H1 (cell line): ENCODE results near the gene SCAMP2. TPM values are rescaled to one million over a fixed set of nuclear protein-coding genes. Genes with fewer than 3 reads are reported as not detected.
A peak's percentile ranks its signal among the peaks of the same experiment; 100 is the strongest.

Experiments used
- CTCF ChIA-PET: fragments of 300-600 bp; sonication (Branson Sonifier 250); formaldehyde crosslinking; loops from one replicate; lab custom pipeline; 2021; ENCODE audit not compliant: partially characterized antibody; lab: Charles Lee
- POLR2A ChIA-PET: fragments of 300-600 bp; sonication (Branson Sonifier 250); formaldehyde crosslinking; loops from one replicate; lab custom pipeline; 2021; ENCODE audit warnings: inconsistent platforms; ENCODE audit not compliant: partially characterized antibody; lab: Charles Lee
- DNase-seq, 2 experiments: peaks; one replicate each; pipeline versions ENCODE4 v3.0.0 to v3.0.0-alpha.2; 2010 to 2022; ENCODE audit warnings: low spot score in 2 of 2, low read depth in 1 of 2, mixed read lengths in 1 of 2
- FAIRE-seq: peaks from 2 replicates; lab custom pipeline; 2011; peaks lifted over from hg19 to GRCh38; lab: Jason Lieb, UNC
- H2AFZ ChIP-seq: 2 replicates; pipeline ENCODE4 v1.8.1; 2012; ENCODE audit warnings: low read length, inconsistent platforms
- H2AK5ac ChIP-seq: 2 replicates; pipeline ENCODE4 v1.6.1; 2013; ENCODE audit warnings: low read depth, low read length
- H2BK120ac ChIP-seq: replicated peaks from 2 replicates; pipeline ENCODE3; 2013; ENCODE audit warnings: low read depth, low read length, inconsistent platforms
- H2BK12ac ChIP-seq: 2 replicates; pipeline ENCODE4 v1.6.1; 2013; ENCODE audit warnings: low read depth, low read length
- H2BK15ac ChIP-seq: 2 replicates; pipeline ENCODE4 v1.6.1; 2013; ENCODE audit warnings: low read length
- H2BK20ac ChIP-seq: 2 replicates; pipeline ENCODE4 v1.6.1; 2013; ENCODE audit warnings: low read length
- H2BK5ac ChIP-seq: 2 replicates; pipeline ENCODE4 v1.6.1; 2013; ENCODE audit warnings: low read depth, low read length
- H3K14ac ChIP-seq: 2 replicates; pipeline ENCODE4 v1.6.1; 2013; ENCODE audit warnings: inconsistent platforms; ENCODE audit not compliant: insufficient read length
- H3K18ac ChIP-seq: 2 replicates; pipeline ENCODE4 v1.6.1; 2013; ENCODE audit warnings: low read length; ENCODE audit errors: extremely low read depth
- H3K23ac ChIP-seq: 2 replicates; pipeline ENCODE4 v1.6.1; 2013; ENCODE audit warnings: inconsistent platforms; ENCODE audit not compliant: insufficient read length
- H3K23me2 ChIP-seq: 2 replicates; pipeline ENCODE4 v1.6.1; 2013; ENCODE audit warnings: low read depth, low read length
- H3K27ac ChIP-seq: 2 replicates; pipeline ENCODE4 v1.6.1; 2011; ENCODE audit warnings: low read depth, low read length, inconsistent platforms
- H3K27me3 ChIP-seq, 4 experiments: replicated peaks in 1 of 4; 1 replicate in 1 of 4; 2 replicates in 3 of 4; pipeline versions ENCODE4 v1.6.1 to v1.8.1; 2011 to 2013; ENCODE audit warnings: low read length in 3 of 4, mild to moderate bottlenecking in 3 of 4, inconsistent platforms in 2 of 4, mixed read lengths in 2 of 4, moderate library complexity in 1 of 4; ENCODE audit not compliant: control insufficient read depth in 3 of 4, insufficient read depth in 3 of 4; ENCODE audit errors: extremely low read depth in 1 of 4
- H3K36me3 ChIP-seq, 4 experiments: 2 replicates each; pipeline versions ENCODE4 v1.6.1 to v1.8.1; 2011 to 2013; ENCODE audit warnings: mild to moderate bottlenecking in 4 of 4, low read length in 3 of 4, moderate library complexity in 2 of 4, control low read depth in 1 of 4, inconsistent platforms in 1 of 4; ENCODE audit not compliant: insufficient read depth in 4 of 4, control insufficient read depth in 2 of 4
- H3K4ac ChIP-seq: replicated peaks from 2 replicates; pipeline ENCODE3; 2013; ENCODE audit warnings: low read length, low read depth, mixed read lengths, inconsistent platforms; ENCODE audit not compliant: insufficient read length
- H3K4me1 ChIP-seq, 4 experiments: replicated peaks in 1 of 4; 1 replicate in 1 of 4; 2 replicates in 3 of 4; pipeline versions ENCODE4 v1.6.1 to v1.8.1; 2011 to 2013; ENCODE audit warnings: low read length in 3 of 4, inconsistent platforms in 2 of 4, mixed read lengths in 1 of 4; ENCODE audit not compliant: insufficient read depth in 4 of 4, control insufficient read depth in 3 of 4
- H3K4me2 ChIP-seq, 2 experiments: 2 replicates each; pipeline versions ENCODE4 v1.6.1 to v1.8.1; 2011 to 2013; ENCODE audit warnings: low read depth in 2 of 2, low read length in 2 of 2, control low read depth in 1 of 2, inconsistent platforms in 1 of 2, mild to moderate bottlenecking in 1 of 2; ENCODE audit not compliant: insufficient read depth in 1 of 2
- H3K4me3 ChIP-seq, 4 experiments: fragments of 200-600, 300-600 bp in 1 of 4; sonication (generic), shearing (Covaris generic), sonication (Bioruptor Twin) in 1 of 4; 2 replicates each; pipeline versions ENCODE4 v1.5.1 to v1.8.1; 2011 to 2016; ENCODE audit warnings: low read length in 4 of 4, low read depth in 3 of 4, control low read depth in 2 of 4, inconsistent platforms in 2 of 4, mild to moderate bottlenecking in 2 of 4, mixed read lengths in 1 of 4, moderate library complexity in 1 of 4; ENCODE audit not compliant: insufficient read depth in 2 of 4; ENCODE audit errors: extremely low read depth in 1 of 4
- H3K56ac ChIP-seq: replicated peaks from 2 replicates; pipeline ENCODE3; 2013; ENCODE audit warnings: low read depth, mild to moderate bottlenecking, mixed read lengths, low read length, inconsistent platforms; ENCODE audit not compliant: insufficient read length
- H3K79me1 ChIP-seq: 2 replicates; pipeline ENCODE4 v1.6.1; 2013; ENCODE audit warnings: low read depth, low read length, control low read depth
- H3K79me2 ChIP-seq, 2 experiments: 2 replicates each; pipeline versions ENCODE4 v1.6.1 to v1.8.1; 2012 to 2013; ENCODE audit warnings: low read length in 2 of 2, mild to moderate bottlenecking in 2 of 2, inconsistent platforms in 1 of 2; ENCODE audit not compliant: insufficient read depth in 2 of 2, control insufficient read depth in 1 of 2
- H3K9ac ChIP-seq, 4 experiments: replicated peaks in 1 of 4; 1 replicate in 1 of 4; 2 replicates in 3 of 4; pipeline versions ENCODE4 v1.6.1 to v1.8.1; 2011 to 2013; ENCODE audit warnings: low read depth in 3 of 4, low read length in 3 of 4, control low read depth in 2 of 4, mild to moderate bottlenecking in 2 of 4, moderate library complexity in 2 of 4, inconsistent platforms in 1 of 4; ENCODE audit errors: extremely low read depth in 1 of 4
- H3K9me3 ChIP-seq, 2 experiments: 2 replicates each; pipeline versions ENCODE4 v1.6.1 to v1.8.1; 2012 to 2013; ENCODE audit warnings: mild to moderate bottlenecking in 2 of 2, moderate library complexity in 2 of 2, control low read depth in 1 of 2, inconsistent platforms in 1 of 2, low read depth in 1 of 2, low read length in 1 of 2, mixed read lengths in 1 of 2; ENCODE audit not compliant: insufficient read depth in 2 of 2
- H4K20me1 ChIP-seq, 2 experiments: replicated peaks in 1 of 2; 2 replicates each; pipeline versions ENCODE3 to v1.8.1; 2011 to 2013; ENCODE audit warnings: inconsistent platforms in 2 of 2, low read length in 2 of 2, mild to moderate bottlenecking in 1 of 2; ENCODE audit not compliant: insufficient read depth in 2 of 2, control insufficient read depth in 1 of 2
- H4K5ac ChIP-seq: 2 replicates; pipeline ENCODE4 v1.6.1; 2013; ENCODE audit warnings: low read length, low read depth, mixed read lengths, inconsistent platforms; ENCODE audit not compliant: insufficient read length
- H4K8ac ChIP-seq: 2 replicates; pipeline ENCODE4 v1.8.0; 2013; ENCODE audit warnings: mild to moderate bottlenecking, moderate library complexity, low read length, inconsistent platforms; ENCODE audit not compliant: insufficient read depth; ENCODE audit errors: extremely low read depth
- H4K91ac ChIP-seq: replicated peaks from 2 replicates; pipeline ENCODE3; 2013; ENCODE audit warnings: low read length, mixed read lengths, inconsistent platforms; ENCODE audit not compliant: insufficient read length
- EGR1 ChIP-seq: IDR thresholded peaks from 2 replicates; pipeline ENCODE4 v1.6.1; 2011; ENCODE audit warnings: low read depth, low read length, borderline replicate concordance
- JUN ChIP-seq: IDR thresholded peaks from 2 replicates; pipeline ENCODE4 v1.6.1; 2011; ENCODE audit warnings: low read depth, mild to moderate bottlenecking, improper control_type of control experiment, low read length
- KDM1A ChIP-seq: fragments of 200-600, 300-600 bp; sonication (generic); IDR thresholded peaks from 2 replicates; pipeline ENCODE4 v1.7.1; 2016; ENCODE audit warnings: mild to moderate bottlenecking, low read length, borderline replicate concordance
- POU5F1 ChIP-seq: IDR thresholded peaks from 2 replicates; pipeline ENCODE4 v1.6.1; 2011; ENCODE audit warnings: low read depth, mild to moderate bottlenecking, low read length, moderate library complexity
- RNF2 ChIP-seq: fragments of 200-900, 300-1000 bp; sonication (generic); IDR thresholded peaks from 2 replicates; pipeline ENCODE4 v1.7.1; 2016; ENCODE audit warnings: borderline replicate concordance, low read depth, mild to moderate bottlenecking, antibody characterized with exemption, low read length; ENCODE audit not compliant: poor library complexity, severe bottlenecking; ENCODE audit errors: missing control alignments
- SAP30 ChIP-seq: fragments of 300-600 bp; sonication (generic); IDR thresholded peaks from 2 replicates; pipeline ENCODE4 v1.7.1; 2012; ENCODE audit warnings: low read length, moderate library complexity, mild to moderate bottlenecking, inconsistent platforms; ENCODE audit not compliant: insufficient read depth, insufficient replicate concordance
- TAF1 ChIP-seq: IDR thresholded peaks from 2 replicates; pipeline ENCODE4 v1.6.1; 2011; ENCODE audit warnings: mild to moderate bottlenecking, low read depth, low read length
- TEAD4 ChIP-seq: IDR thresholded peaks from 2 replicates; pipeline ENCODE4 v1.6.1; 2012; ENCODE audit warnings: low read depth, low read length, inconsistent platforms, mixed read lengths
- WGBS, 2 experiments: shearing (Covaris generic) in 1 of 2; methylation state at CpG; one replicate each; pipeline versions ENCODE4 v1.1.6 to v1.1.7; 2013 to 2015; ENCODE audit warnings: low lambda C conversion rate in 2 of 2, mixed read lengths in 2 of 2, inconsistent platforms in 1 of 2, low coverage in 1 of 2, missing lambda C conversion rate in 1 of 2; ENCODE audit not compliant: insufficient replicate concordance in 2 of 2, insufficient coverage in 1 of 2, insufficient read length in 1 of 2; ENCODE audit errors: extremely low coverage in 1 of 2, missing lambda C conversion rate in 1 of 2; 5-methylcytosine and 5-hydroxymethylcytosine counted together
- polyA plus RNA-seq, 7 experiments: library from polyadenylated mRNA; depleted of rRNA in 3 of 7; stranded (reverse) in 5 of 7; unstranded in 2 of 7; fragments of >200 nt in 5 of 7; fragments of 200-250 nt in 2 of 7; gene quantifications; 1 replicate in 5 of 7; 2 replicates in 1 of 7; 4 replicates in 1 of 7; pipeline versions ENCODE4 v1.2.1 to v1.2.3, GENCODE V29; 2011 to 2013; ENCODE audit warnings: missing spikeins in 2 of 7, mixed read lengths in 2 of 7
- total RNA-seq: library from RNA; stranded (reverse); fragmentation: NEBNext Ultra II Directional; extraction: Animal tissue kit (Norgen Biotek cat#: 25700); gene quantifications from 2 replicates; pipeline ENCODE4 v1.2.1, GENCODE V29; 2021

SCAMP2 gene
- total and polyA plus RNA-seq, 2 of the 8 experiments (the other 6 are each of a cell fraction or from before 2014, with no cell fraction given) = 41.7 to 131 TPM

DNA sequence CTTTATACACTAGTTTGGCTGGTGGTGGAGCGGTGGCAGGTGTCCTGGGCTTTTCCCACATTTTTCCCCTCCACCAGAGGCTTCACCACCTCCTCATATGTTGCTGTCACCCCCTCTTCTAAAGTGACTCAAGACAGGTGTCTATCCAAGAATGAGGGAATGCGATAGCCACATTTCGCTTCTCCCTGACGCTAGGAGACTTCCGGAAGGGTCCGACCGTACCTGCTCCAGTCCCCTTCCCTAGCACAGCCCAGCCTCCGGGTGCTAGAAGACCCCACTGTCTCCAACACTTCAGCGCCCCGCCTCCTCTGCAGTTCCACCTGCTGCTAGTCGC, 496 bp downstream of the SCAMP2 start:
- Histone ChIP-seq H3K23me2 (peaks cover 5% of the 10 kb centered on the region; the same call in 1 of the 2 replicates), H2AK5ac (no peak overlapping the region), H3K14ac (no peak overlapping the region), H3K9me3 (no peaks in the 10 kb centered on the region), H3K4me1 (peaks cover 0 to 3% (median 0%) of the 10 kb centered on the region in 4 experiments; a peak in 1 of 7 replicates), H3K27me3 (no peaks in the 10 kb centered on the region), H3K4me2 (peak overlapping the region; percentile 78 to 98), H3K4me3 (peak overlapping the region; percentile 80 to 98 (median 93)), H2BK120ac (no peak overlapping the region), H2BK12ac (no peak overlapping the region), H3K79me1 (peaks cover 2% of the 10 kb centered on the region; the same call in 1 of the 2 replicates), H4K8ac (no peak overlapping the region), H3K4ac (no peak overlapping the region), H4K5ac (no peak overlapping the region), H3K36me3 (no peaks in the 10 kb centered on the region), H4K20me1 (peaks cover 0 to 5% of the 10 kb centered on the region in 2 experiments), H3K9ac (peak overlapping the region in 2 of 4 experiments; percentile 65 to 92; a peak in 5 of 7 replicates), H2BK15ac (no peak overlapping the region), H4K91ac (no peak overlapping the region), H3K23ac (no peak overlapping the region), H3K27ac (no peak overlapping the region), H2BK20ac (no peak overlapping the region), H2BK5ac (peak overlapping the region; percentile 93; the same call in 1 of the 2 replicates)
- ChIA-PET POLR2A (interaction anchor here (1.3 to 1.6 kb wide), 2 partner anchors 17 to 25 kb away, joined by 4 to 12 read pairs; partner anchors contain the start of gene MPI), CTCF (interaction anchor here (1.6 kb wide), 1 partner anchor 11 kb away, joined by 5 read pairs; no protein-coding TSS in a partner anchor)
- 1% methylated on average over 11 of the region's 11 CpGs; no CpG with 5 or more reads in 1 of the 2 experiments for WGBS, 2 experiments
- no peak for FAIRE-seq
- DNase-seq = no peak
- TF ChIP-seq SAP30 (peak; percentile 72), POU5F1 (no peak), RNF2 (no peak), KDM1A (no peak), TEAD4 (no peak), JUN (no peak), EGR1 (no peak), TAF1 (0 out of 2 replicates have a peak, but pooled peaks have one; percentile 12)
- TF ChIP-seq, all 59 proteins: peak for 2
- Histone ChIP-seq H3K56ac (no peak overlapping the region), H3K79me2 (peaks cover 0 to 43% of the 10 kb centered on the region in 2 experiments; a peak in 2 of 4 replicates), H2AFZ (no peak overlapping the region), H3K18ac (no peak overlapping the region)
